Vagina (tissue), 2 donors: Measurements from ENCODE around the gene NRSN1. TPM values are rescaled to one million over a fixed set of nuclear protein-coding genes. Genes with fewer than 3 reads are reported as not detected.

Source experiments
- DNase-seq, 2 donors: peaks; one replicate each; pipeline ENCODE4 v3.0.0-alpha.2; 2017; ENCODE audit errors: extremely low spot score in 2 of 2
- H3K27ac ChIP-seq: fragments of 200-600 bp; sonication (generic); one replicate; pipeline ENCODE4 v1.5.1; 2019
- H3K27me3 ChIP-seq: fragments of 200-600 bp; sonication (generic); one replicate; pipeline ENCODE4 v1.5.1; 2019
- H3K36me3 ChIP-seq, 2 donors: fragments of 200-600 bp; sonication (generic); one replicate each; pipeline ENCODE4 v1.5.1; 2017 to 2019
- H3K4me1 ChIP-seq: fragments of 200-600 bp; sonication (generic); one replicate; pipeline ENCODE4 v1.5.1; 2019
- H3K4me3 ChIP-seq, 2 donors: fragments of 200-600 bp; sonication (generic); 1 replicate in 1 of 2; 2 replicates in 1 of 2; pipeline ENCODE4 v1.5.1; 2016 to 2019
- H3K9me3 ChIP-seq: fragments of 200-600 bp; sonication (generic); one replicate; pipeline ENCODE4 v1.5.1; 2019
- POLR2A ChIP-seq, 2 donors: fragments of 450-650 bp; IDR thresholded peaks; one replicate each; pipeline ENCODE4 v1.6.1; 2017; ENCODE audit warnings: antibody characterized with exemption in 2 of 2, mild to moderate bottlenecking in 2 of 2, moderate library complexity in 2 of 2
- POLR2AphosphoS5 ChIP-seq, 2 donors: sonication (generic); formaldehyde crosslinking; IDR thresholded peaks; one replicate each; pipeline ENCODE4 v1.9.0; 2017; ENCODE audit warnings: antibody characterized with exemption in 2 of 2, mild to moderate bottlenecking in 2 of 2, low read depth in 1 of 2; ENCODE audit not compliant: insufficient read depth in 1 of 2
- intact Hi-C: fragments of 100-400 bp; cut with DNase I; formaldehyde crosslinking; loops from one replicate; pipeline ENCODE4 v1.15.1; 2023
- total RNA-seq: library from RNA; depleted of rRNA; stranded (reverse); fragments of >200 nt; gene quantifications from one replicate; pipeline ENCODE4 v1.2.3, GENCODE V29; 2016
- TF ChIP-seq, protein P1 (sequence below), 3 experiments: fragments of 450-650 bp in 2 of 3; fragments of 200-600 bp in 1 of 3; sonication (generic) in 1 of 3; IDR thresholded peaks; one replicate each; pipeline ENCODE4 v1.5.1; 2017 to 2019; ENCODE audit warnings: antibody characterized with exemption in 3 of 3, mild to moderate bottlenecking in 2 of 3, moderate library complexity in 2 of 3

The NRSN1 gene
- total RNA-seq, 1 donor from 2014 or later: 1.5 TPM

DNA sequence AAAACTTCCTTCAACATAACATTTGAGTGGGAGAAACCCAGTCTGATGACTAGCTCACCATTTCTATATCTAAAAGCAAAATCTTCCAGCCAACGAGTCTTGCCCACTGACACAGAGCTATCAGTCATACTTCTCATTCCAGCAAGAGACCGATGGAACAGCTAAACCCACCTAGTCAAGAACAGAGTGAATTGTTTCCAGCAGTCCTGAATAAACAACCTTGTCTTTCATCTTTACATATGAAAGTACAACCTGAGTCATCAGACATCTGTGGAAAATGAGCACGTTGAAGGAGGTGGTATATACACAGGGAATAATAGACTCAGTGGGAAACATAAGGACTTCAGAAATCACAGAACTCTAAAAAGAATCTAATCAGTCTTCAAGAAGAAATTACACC lies 23.8 kb downstream of the NRSN1 start:
- no peaks in the 10 kb centered on the region for H3K27me3 ChIP-seq
- intact Hi-C loops: no loop called here
- TF ChIP-seq, protein P1, sequence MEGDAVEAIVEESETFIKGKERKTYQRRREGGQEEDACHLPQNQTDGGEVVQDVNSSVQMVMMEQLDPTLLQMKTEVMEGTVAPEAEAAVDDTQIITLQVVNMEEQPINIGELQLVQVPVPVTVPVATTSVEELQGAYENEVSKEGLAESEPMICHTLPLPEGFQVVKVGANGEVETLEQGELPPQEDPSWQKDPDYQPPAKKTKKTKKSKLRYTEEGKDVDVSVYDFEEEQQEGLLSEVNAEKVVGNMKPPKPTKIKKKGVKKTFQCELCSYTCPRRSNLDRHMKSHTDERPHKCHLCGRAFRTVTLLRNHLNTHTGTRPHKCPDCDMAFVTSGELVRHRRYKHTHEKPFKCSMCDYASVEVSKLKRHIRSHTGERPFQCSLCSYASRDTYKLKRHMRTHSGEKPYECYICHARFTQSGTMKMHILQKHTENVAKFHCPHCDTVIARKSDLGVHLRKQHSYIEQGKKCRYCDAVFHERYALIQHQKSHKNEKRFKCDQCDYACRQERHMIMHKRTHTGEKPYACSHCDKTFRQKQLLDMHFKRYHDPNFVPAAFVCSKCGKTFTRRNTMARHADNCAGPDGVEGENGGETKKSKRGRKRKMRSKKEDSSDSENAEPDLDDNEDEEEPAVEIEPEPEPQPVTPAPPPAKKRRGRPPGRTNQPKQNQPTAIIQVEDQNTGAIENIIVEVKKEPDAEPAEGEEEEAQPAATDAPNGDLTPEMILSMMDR (IDR thresholded peaks at IDR 0.05): no peak
- TF ChIP-seq POLR2AphosphoS5 (IDR thresholded peaks at IDR 0.05; ENCODE audit: insufficient read depth in 1 of 2, low read depth in 1 of 2) (no peak), POLR2A (IDR thresholded peaks at IDR 0.05) (no peak)

DNA sequence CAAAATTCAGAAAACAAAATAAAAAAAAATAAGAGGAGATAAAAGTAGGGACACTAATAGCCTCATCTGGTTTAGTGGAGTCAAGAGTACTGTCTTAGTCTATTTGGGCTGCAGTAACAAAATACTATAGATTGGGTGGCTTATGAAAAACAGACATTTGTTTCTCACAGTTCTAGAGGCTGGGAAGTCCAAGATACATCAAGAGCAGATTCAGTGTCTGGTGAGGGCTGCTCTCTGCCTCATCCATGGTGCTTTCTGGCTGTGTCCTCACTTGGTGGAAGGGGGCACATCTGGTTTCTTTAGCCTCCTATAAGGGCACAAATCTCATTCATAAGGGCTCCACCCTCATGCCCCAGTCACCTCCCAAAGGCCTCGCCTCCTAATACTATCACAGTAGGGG lies 26.0 kb downstream of the NRSN1 start:
- intact Hi-C loops: no loop called here
- no peaks in the 10 kb centered on the region for H3K27me3 ChIP-seq
- TF ChIP-seq, protein P1 (IDR thresholded peaks at IDR 0.05): no peak
- no peak for TF ChIP-seq POLR2AphosphoS5 (IDR thresholded peaks at IDR 0.05; ENCODE audit: insufficient read depth in 1 of 2, low read depth in 1 of 2)
- TF ChIP-seq POLR2A (IDR thresholded peaks at IDR 0.05): no peak
- H3K27ac ChIP-seq: no peak overlapping the region
- no peaks in the 10 kb centered on the region for H3K36me3 ChIP-seq
- H3K9me3 ChIP-seq: no peaks in the 10 kb centered on the region
- no peaks in the 10 kb centered on the region for H3K4me1 ChIP-seq
- DNase-seq: no peak
- no peak overlapping the region for H3K4me3 ChIP-seq

More for the DNA sequence above, 23.8 kb downstream of the NRSN1 start:
- no peaks in the 10 kb centered on the region for H3K4me1 ChIP-seq
- H3K9me3 ChIP-seq: no peaks in the 10 kb centered on the region
- no peak for DNase-seq
- H3K27ac ChIP-seq: no peak overlapping the region
- H3K4me3 ChIP-seq: no peak overlapping the region
- H3K36me3 ChIP-seq: no peaks in the 10 kb centered on the region

DNA sequence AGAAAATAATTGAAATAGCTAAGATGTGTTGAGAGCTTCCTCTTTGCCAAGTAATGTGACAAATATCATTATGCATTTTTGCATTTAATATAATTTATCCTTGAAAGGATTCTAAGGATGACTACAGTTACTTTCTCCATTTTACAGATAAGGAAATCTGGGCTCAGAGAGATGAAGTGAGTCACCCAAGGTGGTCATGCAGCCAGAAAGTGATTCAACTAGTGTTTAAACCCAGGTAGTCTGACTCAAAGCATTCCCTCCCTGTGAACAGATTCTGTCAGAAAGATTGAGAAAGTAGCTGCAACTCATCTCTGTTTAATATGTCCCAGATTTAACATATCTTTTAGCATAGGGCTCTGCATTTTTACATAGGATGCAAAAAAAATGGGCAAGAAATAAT lies 28.1 kb downstream of the NRSN1 start:
- no peaks in the 10 kb centered on the region for H3K27me3 ChIP-seq
- H3K36me3 ChIP-seq: no peaks in the 10 kb centered on the region
- TF ChIP-seq POLR2AphosphoS5 (IDR thresholded peaks at IDR 0.05; ENCODE audit: insufficient read depth in 1 of 2, low read depth in 1 of 2) (no peak), POLR2A (IDR thresholded peaks at IDR 0.05) (no peak)
- TF ChIP-seq, protein P1 (IDR thresholded peaks at IDR 0.05): no peak
- no peak for DNase-seq
- no peak overlapping the region for H3K4me3 ChIP-seq
- intact Hi-C loops: no loop called here
- H3K4me1 ChIP-seq: no peaks in the 10 kb centered on the region
- H3K9me3 ChIP-seq: no peaks in the 10 kb centered on the region
- H3K27ac ChIP-seq: no peak overlapping the region

DNA sequence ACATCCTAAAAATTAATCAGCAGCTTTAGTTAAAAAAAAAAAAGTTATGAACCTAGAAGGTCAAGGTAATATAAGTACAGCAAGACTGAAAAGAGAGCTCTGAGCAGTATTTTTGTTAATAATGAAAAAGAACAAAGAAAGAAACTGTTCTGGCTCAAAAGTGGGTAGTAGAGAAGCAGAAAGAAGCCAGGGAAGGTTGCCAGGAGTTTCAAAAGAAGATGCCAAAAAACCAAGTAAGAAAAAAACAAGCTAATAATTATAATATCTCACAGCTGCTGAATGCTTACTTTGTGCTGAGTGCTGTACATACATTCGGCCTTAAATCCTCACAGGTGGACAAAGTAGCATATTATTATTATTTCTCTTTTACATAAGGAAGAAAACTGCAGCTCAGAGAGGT lies 31.9 kb downstream of the NRSN1 start:
- intact Hi-C loops: no loop called here
- TF ChIP-seq POLR2A (IDR thresholded peaks at IDR 0.05) (no peak), POLR2AphosphoS5 (IDR thresholded peaks at IDR 0.05; ENCODE audit: insufficient read depth in 1 of 2, low read depth in 1 of 2) (no peak)
- TF ChIP-seq, protein P1 (IDR thresholded peaks at IDR 0.05): no peak
- H3K27me3 ChIP-seq: no peaks in the 10 kb centered on the region
- no peak overlapping the region for H3K4me3 ChIP-seq
- H3K36me3 ChIP-seq: no peaks in the 10 kb centered on the region
- DNase-seq: no peak
- H3K9me3 ChIP-seq: no peaks in the 10 kb centered on the region
- H3K27ac ChIP-seq: no peak overlapping the region
- no peaks in the 10 kb centered on the region for H3K4me1 ChIP-seq

DNA sequence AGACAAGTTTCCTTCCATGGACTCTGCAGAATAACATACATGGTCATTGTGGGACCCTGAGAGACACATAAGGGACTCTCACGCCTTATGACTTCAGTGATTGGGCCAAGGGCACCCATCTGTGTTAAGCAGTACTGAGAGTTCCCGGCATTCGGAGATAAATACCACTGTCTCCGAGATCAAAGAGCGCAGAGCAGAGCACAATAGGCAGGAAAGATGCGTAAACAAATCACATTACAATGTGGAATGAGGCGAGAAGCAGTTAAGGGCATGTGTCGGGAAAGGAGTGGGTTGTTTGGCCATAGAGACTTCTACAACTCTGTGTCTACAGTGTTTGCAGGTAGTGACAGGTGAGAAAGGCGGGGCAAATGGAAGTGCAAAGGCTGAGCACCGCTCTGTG lies 57.6 kb downstream of the NRSN1 start:
- TF ChIP-seq POLR2AphosphoS5 (IDR thresholded peaks at IDR 0.05; ENCODE audit: insufficient read depth in 1 of 2, low read depth in 1 of 2) (no peak), POLR2A (IDR thresholded peaks at IDR 0.05) (no peak)
- TF ChIP-seq, protein P1 (IDR thresholded peaks at IDR 0.05): no peak
- H3K9me3 ChIP-seq: no peaks in the 10 kb centered on the region
- H3K36me3 ChIP-seq: no peaks in the 10 kb centered on the region
- no peaks in the 10 kb centered on the region for H3K4me1 ChIP-seq
- H3K4me3 ChIP-seq: no peak overlapping the region
- DNase-seq: no peak
- no peak overlapping the region for H3K27ac ChIP-seq
- no peaks in the 10 kb centered on the region for H3K27me3 ChIP-seq
- intact Hi-C loops: no loop called here
